ENCODE results near the gene MCTP1. TPM values are rescaled to one million over a fixed set of nuclear protein-coding genes. Genes with fewer than 3 reads are reported as not detected.

Gene MCTP1
- total RNA-seq, 2 donors from 2014 or later, result 4.6 to 7.0 TPM

- intact Hi-C loops (cut with DNase I, micrococcal nuclease), result no loop called here
- DNase-seq (no peak), ATAC-seq (no peak)
These were observed 608.8 kb downstream of the MCTP1 start for GRCh38 chr5:94675965-94676618.

GRCh38 chr5:94674490-94675382 is 610.2 kb downstream of the MCTP1 start:
- DNase-seq (no peak), ATAC-seq (no peak)
- intact Hi-C loops (cut with DNase I, micrococcal nuclease), result no loop called here

GRCh38 chr5:94672746-94673145 is 612.1 kb downstream of the MCTP1 start:
- DNase-seq, result no peak
- no peak for ATAC-seq
- intact Hi-C loops (cut with DNase I, micrococcal nuclease), result no loop called here

GRCh38 chr5:94670726-94671125 is 614.2 kb downstream of the MCTP1 start:
- ATAC-seq (no peak), DNase-seq (no peak)
- intact Hi-C loops (cut with DNase I, micrococcal nuclease), result no loop called here

GRCh38 chr5:94667937-94668336 is 617.0 kb downstream of the MCTP1 start:
- intact Hi-C loops (cut with DNase I, micrococcal nuclease), result no loop called here

GRCh38 chr5:94661086-94661485 is 623.8 kb downstream of the MCTP1 start:
- ATAC-seq (no peak), DNase-seq (no peak)
- intact Hi-C loops (cut with DNase I, micrococcal nuclease), result no loop called here

More at GRCh38 chr5:94667937-94668336, 617.0 kb downstream of the MCTP1 start:
- ATAC-seq (no peak), DNase-seq (no peak)

GRCh38 chr5:94660506-94660905 is 624.4 kb downstream of the MCTP1 start:
- intact Hi-C loops (cut with DNase I, micrococcal nuclease), result no loop called here
- no peak for ATAC-seq
- DNase-seq, result no peak

GRCh38 chr5:94658272-94658671 is 626.6 kb downstream of the MCTP1 start:
- intact Hi-C loops (cut with DNase I, micrococcal nuclease), result no loop called here
- ATAC-seq, result no peak

More at GRCh38 chr5:94658272-94658671, 626.6 kb downstream of the MCTP1 start:
- DNase-seq, result no peak

Other genes starting within 250 kb of the MCTP1 start
- gene FAM81B, start 106.3 kb upstream of the MCTP1 start, total RNA-seq, result not detected